ENCODE measurements around the gene CCDC152. TPM values are rescaled to one million over a fixed set of nuclear protein-coding genes. Genes with fewer than 3 reads are reported as not detected.

CCDC152 gene
- total RNA-seq, 4 donors from 2014 or later, result 0.13 to 1.1 (median 0.65) TPM

- Histone ChIP-seq H3K27me3 (no peaks in the 10 kb centered on the region), H3K4me1 (no peaks in the 10 kb centered on the region), H3K27ac (no peak overlapping the region), H3K4me3 (no peak overlapping the region), H3K9me3 (no peaks in the 10 kb centered on the region), H3K36me3 (no peaks in the 10 kb centered on the region)
- ATAC-seq, result no peak
- DNase-seq, result no peak
- TF ChIP-seq POLR2A (IDR thresholded peaks at IDR 0.05), result no peak
- no peak for TF ChIP-seq CTCF (IDR thresholded peaks at IDR 0.05 in 4 of 5, conservative IDR thresholded peaks at IDR 0.05 in 1 of 5)
- intact Hi-C loops (cut with DNase I; ENCODE audit: low total_unique reads) (no loop called here), in situ Hi-C loops (cut with MboI; ENCODE audit: low sequenced_read_pairs in 4 of 4) (no loop called here)
Observed at GRCh38 chr5:42745856-42746255, 10.8 kb upstream of the CCDC152 start.

DNA sequence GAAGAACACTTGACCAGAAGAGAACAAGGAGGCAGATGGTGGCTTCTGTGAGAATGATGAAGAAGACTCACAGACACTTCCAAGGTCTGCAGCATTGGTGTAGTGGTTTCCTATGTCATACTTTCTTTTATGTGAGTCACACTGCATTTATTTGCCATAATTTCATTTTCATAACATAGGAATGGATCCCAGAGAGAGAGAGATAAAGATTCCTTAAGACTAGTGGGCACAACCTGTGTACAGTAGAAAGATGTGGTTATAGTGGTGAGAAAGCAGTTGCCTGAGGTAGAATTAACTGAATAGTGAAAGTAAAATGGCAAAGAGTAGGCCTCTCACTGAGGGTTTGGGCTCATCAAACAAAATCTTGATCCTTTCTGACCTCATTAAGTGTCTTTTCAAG, 7.6 kb upstream of the CCDC152 start:
- Histone ChIP-seq H3K4me1 (no peaks in the 10 kb centered on the region), H3K27me3 (no peaks in the 10 kb centered on the region), H3K4me3 (no peak overlapping the region), H3K9me3 (no peaks in the 10 kb centered on the region), H3K27ac (no peak overlapping the region), H3K36me3 (no peaks in the 10 kb centered on the region)
- DNase-seq, result no peak
- TF ChIP-seq CTCF (IDR thresholded peaks at IDR 0.05 in 4 of 5, conservative IDR thresholded peaks at IDR 0.05 in 1 of 5) (no peak), POLR2A (IDR thresholded peaks at IDR 0.05) (no peak)
- ATAC-seq, result no peak
- intact Hi-C loops (cut with DNase I; ENCODE audit: low total_unique reads) (no loop called here), in situ Hi-C loops (cut with MboI; ENCODE audit: low sequenced_read_pairs in 4 of 4) (no loop called here)

- in situ Hi-C loops (cut with MboI; ENCODE audit: low sequenced_read_pairs in 4 of 4), result loop anchor here in 2 of 4 donors (25.0 kb wide), 2 partner anchors 338 to 888 kb away; partner anchors contain the start of genes OXCT1 (in 2 of the 2) and GHR (in 1 of the 2)
- no peak for ATAC-seq
- Histone ChIP-seq H3K27me3 (no peaks in the 10 kb centered on the region), H3K4me3 (no peak overlapping the region), H3K9me3 (no peaks in the 10 kb centered on the region), H3K27ac (no peak overlapping the region), H3K4me1 (no peaks in the 10 kb centered on the region), H3K36me3 (no peaks in the 10 kb centered on the region)
- intact Hi-C loops (cut with DNase I; ENCODE audit: low total_unique reads), result no loop called here
- no peak for TF ChIP-seq POLR2A (IDR thresholded peaks at IDR 0.05)
- TF ChIP-seq CTCF (IDR thresholded peaks at IDR 0.05 in 4 of 5, conservative IDR thresholded peaks at IDR 0.05 in 1 of 5), result no peak
- no peak for DNase-seq
Observed at GRCh38 chr5:42750507-42750906, 6.1 kb upstream of the CCDC152 start.

GRCh38 chr5:42751044-42751443, 5.6 kb upstream of the CCDC152 start:
- H3K4me3 ChIP-seq, result no peak overlapping the region
- no peak overlapping the region for H3K27ac ChIP-seq
- in situ Hi-C loops (cut with MboI; ENCODE audit: low sequenced_read_pairs in 4 of 4) (loop anchor here in 2 of 4 donors (25.0 kb wide), 2 partner anchors 339 to 889 kb away; partner anchors contain the start of genes OXCT1 (in 2 of the 2) and GHR (in 1 of the 2)), intact Hi-C loops (cut with DNase I; ENCODE audit: low total_unique reads) (no loop called here)
- H3K27me3 ChIP-seq, result no peaks in the 10 kb centered on the region
- ATAC-seq (no peak), DNase-seq (no peak)
- no peak for TF ChIP-seq POLR2A (IDR thresholded peaks at IDR 0.05)
- TF ChIP-seq CTCF (IDR thresholded peaks at IDR 0.05 in 4 of 5, conservative IDR thresholded peaks at IDR 0.05 in 1 of 5), result no peak
- H3K9me3 ChIP-seq, result no peaks in the 10 kb centered on the region
- H3K4me1 ChIP-seq, result no peaks in the 10 kb centered on the region
- no peaks in the 10 kb centered on the region for H3K36me3 ChIP-seq

DNA sequence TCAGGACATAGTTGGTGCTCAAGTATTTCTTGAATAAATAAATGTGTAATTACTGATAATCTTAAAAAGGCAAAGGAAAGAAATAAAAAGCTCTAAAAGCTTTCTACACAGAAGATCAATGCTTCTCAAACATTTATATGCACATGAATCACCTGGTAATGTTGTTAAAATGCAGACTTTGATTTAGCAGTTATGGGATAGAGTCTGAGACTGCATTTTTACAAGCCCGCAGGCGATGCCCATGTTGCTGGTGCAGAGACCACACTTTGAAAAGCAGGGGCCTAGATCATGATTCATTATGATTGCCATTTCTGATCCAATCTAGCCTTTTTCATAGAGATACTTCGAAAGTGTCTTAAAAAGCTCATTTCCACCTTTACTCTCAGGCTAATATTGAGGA, 3.5 kb upstream of the CCDC152 start:
- TF ChIP-seq POLR2A (IDR thresholded peaks at IDR 0.05), result no peak
- TF ChIP-seq CTCF (IDR thresholded peaks at IDR 0.05 in 4 of 5, conservative IDR thresholded peaks at IDR 0.05 in 1 of 5), result no peak
- no peaks in the 10 kb centered on the region for H3K36me3 ChIP-seq
- H3K4me3 ChIP-seq, result no peak overlapping the region
- ATAC-seq (no peak), DNase-seq (no peak)
- no peaks in the 10 kb centered on the region for H3K27me3 ChIP-seq
- H3K9me3 ChIP-seq, result no peaks in the 10 kb centered on the region
- in situ Hi-C loops (cut with MboI; ENCODE audit: low sequenced_read_pairs in 4 of 4), result loop anchor here in 2 of 4 donors (25.0 kb wide), 2 partner anchors 341 to 891 kb away; partner anchors contain the start of genes OXCT1 (in 2 of the 2) and GHR (in 1 of the 2)
- H3K27ac ChIP-seq, result no peak overlapping the region
- peaks cover 0 to 8% of the 10 kb centered on the region in 2 donors for H3K4me1 ChIP-seq
- intact Hi-C loops (cut with DNase I; ENCODE audit: low total_unique reads), result no loop called here

Measured in gastrocnemius medialis (tissue), 4 donors.